GM18519 (cell line): Measurements from ENCODE around the gene HHATL.

Source experiments
- ATAC-seq: cut with Tn5 transposase; IDR thresholded peaks from one replicate; pipeline ENCODE4 v1.9.1; 2021; ENCODE audit warnings: mild to moderate bottlenecking, moderate library complexity; ENCODE audit not compliant: unreplicated experiment, low FRiP score

The HHATL gene

DNA sequence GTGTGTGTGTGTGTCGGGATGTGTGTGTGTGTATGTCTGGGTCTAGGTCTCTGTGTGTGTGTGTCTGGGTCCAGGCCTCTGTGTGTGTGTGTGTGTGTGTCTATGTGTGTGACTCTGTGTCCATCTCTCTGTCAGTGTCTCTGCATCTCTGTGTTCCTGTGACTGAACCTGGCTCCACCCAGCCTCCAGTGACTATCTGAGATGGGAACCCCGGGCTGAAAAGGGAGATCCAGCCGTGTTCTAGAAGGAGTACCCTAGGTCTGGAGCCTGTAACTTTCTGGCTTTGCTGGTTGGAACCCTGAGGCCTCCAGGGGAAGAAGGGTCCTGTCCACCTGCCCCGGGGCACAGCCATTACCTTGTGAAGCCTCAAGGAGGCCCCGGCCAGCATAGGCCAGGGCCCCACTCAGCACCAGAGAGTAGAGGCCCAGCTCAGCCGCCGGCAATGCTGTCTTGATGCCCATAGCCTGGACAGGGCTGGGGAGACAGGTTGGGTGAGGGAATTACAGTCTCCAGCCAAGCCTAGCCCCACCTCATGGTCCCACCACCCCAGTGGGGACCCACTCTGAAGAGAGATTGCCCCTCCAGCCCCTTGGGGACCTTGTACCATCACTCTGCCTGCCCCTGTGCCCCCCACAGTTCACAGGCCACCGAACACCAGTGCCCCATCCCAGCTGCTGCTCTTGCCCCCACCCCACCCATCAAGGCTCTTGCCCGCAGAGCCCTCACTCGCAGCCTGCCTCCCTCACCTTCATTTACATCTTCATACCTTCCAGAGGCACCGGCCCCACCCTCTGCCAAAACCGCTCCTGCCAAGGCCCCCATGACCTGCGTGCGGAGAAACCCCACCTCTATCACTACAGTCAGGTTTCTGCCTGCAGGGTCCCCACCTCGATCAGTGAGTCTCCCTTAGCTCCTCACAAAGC lies 2.0 kb downstream of the HHATL start:
- ATAC-seq = no peak

DNA sequence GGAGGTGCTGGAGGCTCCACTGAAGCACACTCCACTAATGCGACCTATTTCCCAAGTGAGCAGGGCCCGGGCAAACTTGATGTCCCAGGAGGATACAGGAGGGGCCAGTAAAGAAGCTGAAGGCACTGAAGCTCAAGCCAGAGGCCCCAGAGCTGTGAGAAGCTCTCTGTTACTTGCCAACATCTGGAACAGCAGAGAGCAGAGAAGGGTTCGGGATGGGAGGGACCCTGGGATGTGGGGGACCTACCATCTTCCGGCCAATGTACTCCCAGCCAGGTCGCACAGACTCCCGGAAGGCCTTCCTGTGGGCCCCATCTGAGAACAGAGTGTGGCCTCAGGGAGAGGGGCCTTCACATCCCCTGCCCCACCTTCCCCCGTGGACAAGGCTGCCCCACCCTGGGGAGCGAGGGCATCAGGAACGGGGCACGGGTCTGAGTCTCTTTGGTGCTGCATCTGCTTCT lies 3.1 kb downstream of the HHATL start:
- ATAC-seq = no peak

DNA sequence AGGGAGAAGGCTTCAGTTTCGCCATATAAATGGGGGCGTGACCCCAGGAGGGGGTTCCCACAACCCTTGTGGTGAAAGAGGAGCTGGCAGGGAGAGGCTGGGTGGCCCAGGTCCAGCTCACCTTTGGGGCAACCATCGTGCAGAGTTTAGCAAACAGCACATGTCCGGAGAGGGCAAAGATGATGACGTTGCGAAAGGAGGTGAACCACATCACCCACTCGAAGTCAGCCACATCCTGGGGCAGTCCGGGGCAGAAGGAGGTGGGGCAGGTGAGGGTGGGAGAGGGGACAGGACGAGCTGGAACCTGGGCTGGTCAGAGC lies 3.7 kb downstream of the HHATL start:
- ATAC-seq = no peak

DNA sequence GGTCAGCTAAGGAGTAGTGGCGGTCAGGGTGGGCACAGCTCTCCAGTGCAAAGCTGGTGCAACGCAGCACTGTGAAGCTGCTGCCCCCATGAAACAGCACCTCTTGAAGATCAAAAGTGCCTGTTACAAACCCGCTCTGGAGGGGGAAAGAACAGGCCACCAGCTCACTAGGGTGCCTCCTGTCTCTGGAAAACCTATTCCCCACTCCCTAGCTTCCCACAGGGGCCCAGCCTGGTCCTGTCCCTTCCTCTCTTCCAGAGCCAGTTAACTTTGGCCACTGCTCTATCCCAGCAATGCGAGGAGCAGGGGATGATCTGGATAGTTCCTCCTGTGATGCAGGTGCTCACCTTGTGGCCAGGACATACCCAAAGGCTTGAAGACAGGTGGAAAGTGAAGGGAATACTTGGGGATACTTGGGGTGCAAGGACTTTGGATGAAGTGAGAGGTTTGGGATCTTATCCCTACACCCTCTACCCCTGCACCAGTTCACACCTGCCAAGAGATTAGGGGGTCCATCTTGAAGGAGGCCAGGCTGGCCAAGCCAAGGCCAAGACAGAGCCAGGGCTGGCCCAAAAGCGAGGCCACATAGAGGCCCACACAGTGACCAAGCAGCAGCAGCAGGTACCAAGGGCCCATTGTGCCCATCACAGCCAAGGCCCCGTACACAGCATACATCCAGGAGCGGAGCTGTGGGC lies 4.2 kb downstream of the HHATL start:
- ATAC-seq = no peak

DNA sequence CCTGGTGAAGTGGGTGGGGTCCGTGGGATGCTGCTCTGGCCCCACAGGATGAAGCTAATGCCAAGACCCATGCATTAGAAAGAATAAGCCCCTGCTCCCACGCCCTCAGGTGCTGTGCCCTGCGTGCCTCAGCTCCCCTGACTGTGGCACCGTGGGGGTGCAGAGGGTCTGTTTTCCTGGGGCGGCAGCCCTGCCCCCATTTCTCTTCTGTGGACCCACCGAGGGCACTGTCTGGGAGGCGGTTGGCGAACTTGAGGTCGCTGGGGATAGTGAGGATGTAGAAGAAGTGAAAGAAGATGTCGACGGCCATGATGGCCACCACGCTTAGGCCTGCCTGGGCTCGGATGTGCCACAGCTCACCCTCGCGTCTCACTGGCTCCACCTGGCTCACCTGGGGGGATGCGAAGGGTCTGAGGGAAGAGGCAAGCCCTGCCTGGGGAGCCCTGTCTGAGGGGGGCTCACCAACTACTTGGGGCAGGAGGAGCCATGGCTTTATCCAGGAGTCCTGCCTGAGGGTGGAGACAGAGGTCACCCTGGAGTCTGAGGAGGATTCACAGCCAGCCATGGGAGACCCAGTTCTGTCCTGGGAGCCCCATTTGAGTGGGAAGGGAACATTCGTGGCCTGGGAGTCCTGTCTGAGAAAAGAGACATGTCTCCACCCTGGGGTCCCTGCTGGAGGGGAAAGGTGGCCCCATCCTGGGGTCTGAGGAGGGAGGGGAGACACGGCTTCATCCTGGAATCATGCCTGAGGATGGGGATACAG lies 5.1 kb downstream of the HHATL start:
- ATAC-seq = no peak

DNA sequence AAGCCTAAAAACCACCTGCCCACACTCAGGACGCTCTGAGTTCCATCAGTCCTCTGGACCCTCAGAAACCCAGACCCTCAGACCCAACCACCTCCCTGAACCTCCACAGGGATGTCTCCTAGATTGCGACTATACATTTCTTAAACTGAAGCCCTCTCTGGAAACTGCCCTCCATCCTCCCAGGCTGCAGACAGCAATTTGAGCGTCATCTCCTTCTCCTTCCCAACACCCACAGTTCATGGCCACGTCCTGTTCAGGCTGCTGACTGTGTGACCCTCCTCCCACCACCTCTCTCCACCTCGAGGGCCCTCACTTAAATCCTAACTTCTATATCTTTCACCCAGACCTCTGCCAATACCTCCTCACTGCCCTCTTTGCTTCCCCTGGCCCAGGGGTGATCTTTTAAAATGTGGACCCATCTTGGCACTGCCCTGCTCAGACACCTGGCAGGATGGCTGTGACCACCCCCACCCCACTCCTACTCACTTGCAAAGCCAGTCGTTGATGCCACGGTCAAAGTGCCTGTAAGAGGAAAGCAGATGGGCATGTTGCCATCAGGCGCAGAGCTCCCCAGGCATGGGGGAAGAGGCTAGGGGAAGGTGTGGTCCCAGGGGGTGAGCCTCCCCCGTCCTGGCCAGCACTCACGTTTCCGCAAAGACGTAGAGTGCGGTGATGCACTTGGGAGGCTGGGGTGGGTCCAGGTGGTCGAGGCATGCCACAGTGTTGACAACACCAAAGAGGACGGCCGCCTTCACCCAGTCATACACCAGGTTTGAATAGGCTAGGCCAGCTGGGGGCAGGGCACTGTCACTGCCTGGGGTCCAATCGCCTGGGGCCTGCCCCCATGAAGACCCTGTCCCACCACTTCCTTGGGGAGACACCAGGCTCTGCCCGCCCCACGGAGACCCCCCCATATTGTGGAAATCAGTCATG lies 6.0 kb downstream of the HHATL start:
- ATAC-seq = no peak

DNA sequence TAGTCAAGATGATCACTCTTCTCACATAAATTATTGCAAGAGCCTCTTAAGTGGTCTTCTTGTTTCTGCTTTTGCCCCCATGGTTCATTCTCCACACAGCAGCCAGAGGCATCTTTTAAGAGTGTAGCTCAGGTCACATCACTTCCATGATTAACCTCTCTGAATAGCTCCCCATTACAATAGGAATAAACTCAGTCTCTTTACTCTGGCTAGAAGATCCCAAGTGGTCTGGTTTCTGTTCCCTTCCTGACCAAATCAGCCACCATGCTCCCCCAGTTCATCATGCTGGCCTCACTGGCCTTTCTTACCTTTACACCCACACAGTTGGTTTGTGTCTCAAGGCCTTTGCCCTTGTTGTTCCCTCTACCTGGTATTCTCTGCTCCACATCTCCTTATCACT lies 8.2 kb downstream of the HHATL start:
- ATAC-seq = no peak

DNA sequence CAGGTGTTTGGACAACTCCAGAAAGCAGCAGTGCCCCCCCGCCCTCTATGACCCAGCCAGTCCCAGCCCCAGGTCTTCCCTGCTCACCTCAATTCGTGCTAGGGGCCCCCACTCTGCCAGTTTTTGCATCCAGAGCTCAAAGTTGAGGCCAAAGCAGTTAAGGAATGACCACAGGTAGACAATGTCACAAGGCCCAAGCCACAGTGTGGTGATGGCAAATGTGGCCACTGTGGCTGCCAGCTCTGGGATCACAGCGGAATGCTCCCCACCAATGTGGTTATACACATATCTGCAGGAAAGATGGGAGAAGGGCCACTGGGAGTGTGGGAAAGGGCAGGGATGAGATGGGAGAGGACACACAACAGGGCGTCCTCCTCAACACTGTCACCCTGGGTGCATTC lies 9.1 kb downstream of the HHATL start:
- no peak for ATAC-seq

DNA sequence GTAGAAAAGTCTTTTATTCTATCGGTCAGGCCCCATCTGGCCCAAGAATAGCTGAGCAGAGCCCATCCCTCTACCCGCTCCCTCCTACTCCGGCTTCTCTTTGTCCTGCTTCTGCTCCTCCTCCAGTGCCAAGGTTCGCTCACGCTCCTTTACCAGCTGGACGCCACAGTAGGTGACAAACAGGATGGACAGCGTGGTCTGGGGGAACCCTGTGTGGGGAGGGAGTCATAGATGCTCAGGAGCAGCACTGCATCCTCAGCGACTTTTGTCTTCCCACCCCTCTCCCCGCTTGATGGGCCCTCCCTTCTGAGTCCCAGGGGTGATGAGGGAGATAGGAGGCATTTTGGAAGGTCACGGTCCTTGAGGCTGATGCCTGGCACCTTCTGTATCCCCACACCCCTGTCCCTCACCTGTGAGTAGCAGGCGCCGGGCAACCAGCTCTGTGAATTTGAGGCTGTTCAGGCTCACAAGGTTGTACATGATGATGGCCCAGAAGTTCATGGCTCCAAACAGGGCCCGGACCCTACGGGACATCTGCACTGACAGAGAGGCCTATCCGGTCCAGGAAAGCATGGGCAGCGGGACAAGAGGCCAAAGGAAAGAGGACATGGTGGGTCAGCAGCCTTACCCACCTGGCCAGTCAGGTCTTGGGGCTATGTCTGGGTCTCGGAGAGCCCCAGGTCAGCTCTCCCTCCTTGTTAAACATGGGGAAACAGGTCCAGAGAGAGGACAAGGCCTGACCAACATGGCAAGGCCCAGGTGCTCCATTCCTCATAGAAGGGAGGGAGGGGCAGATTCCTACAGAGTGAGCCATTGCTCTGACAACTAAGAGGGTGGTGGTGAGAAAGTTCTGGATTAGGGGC lies 9.7 kb downstream of the HHATL start:
- no peak for ATAC-seq

DNA sequence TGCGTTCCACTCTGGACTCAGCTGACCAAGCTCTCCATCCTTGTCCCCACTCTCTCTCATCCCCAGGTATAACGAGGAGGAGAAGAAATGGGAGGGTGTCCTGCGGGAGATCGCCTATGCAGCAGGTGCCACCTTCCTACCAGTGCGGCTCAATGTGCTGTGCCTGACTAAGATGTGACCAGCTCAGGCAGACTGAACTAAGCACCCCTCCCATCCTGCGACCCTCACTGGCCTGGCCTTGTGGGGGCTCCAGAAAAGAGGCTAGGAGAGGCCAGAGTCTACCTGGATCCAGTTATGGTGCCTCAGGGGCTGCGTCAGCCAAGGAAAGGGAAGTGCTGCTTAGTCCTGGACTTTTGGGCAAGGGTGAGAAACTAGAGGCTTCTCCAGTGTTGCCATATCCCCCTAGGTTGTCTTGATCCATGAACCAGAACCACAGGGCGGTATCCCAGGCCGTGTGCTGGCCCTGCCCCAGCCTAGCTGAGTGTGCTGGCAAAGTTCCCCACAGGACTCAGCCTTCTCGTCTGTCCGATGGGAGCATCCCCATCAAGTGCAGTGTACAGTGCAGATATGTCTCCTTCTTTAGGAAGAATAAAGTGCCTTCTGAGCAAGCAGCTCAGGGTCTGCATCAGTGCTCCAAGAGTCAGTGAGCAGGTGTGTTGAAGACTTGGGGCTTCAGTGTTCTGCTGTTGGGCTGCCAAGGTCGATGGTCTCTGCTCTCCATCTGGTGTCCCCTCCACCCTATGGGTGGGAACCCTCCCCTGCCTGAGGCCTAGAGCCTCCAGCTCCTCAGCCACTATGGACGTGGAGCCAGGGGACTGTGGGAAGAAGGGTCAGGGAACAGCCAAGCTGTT lies 10.6 kb downstream of the HHATL start:
- ATAC-seq = no peak

DNA sequence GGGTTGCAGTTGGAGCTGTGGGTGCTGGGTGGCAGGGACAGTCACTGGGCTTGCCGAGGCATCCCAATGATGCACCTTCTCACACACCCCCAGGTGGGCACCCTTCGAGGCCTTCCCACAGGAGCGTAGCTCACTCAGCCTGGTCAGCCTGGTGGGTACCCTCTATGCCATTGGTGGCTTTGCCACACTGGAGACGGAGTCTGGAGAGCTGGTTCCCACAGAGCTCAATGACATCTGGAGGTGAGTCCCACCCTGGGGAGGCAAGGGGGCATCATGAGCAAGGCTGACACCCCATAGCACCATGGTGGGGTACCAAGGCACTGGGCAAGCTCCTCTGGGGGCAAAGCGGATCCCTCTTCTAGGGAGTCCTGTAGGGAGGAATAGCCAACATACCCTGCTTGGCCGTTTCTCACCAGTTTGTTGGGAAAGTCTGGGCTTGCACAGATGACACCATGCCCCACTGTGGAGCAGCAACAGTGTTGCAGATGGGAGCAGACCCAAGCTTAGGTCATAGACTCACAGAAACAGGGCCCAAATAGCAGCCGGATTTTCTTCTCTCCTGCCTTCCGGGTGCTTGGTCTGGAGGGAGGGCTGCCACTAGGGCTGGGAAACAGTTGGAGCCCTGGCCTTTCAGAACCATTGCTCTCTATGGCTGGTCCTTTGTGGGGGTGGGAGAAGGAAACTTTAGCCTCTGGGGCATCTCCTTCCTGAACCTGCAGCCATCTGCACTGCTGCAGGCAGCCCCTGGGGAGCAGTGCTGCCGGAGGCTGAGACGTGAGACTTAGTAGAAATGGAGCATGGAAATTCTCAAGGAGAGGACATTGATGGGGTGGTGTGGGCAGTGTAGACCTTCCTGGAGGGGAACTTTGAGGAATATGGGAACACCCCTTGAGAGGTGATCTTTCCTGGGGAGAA lies 11.6 kb downstream of the HHATL start:
- ATAC-seq = no peak

DNA sequence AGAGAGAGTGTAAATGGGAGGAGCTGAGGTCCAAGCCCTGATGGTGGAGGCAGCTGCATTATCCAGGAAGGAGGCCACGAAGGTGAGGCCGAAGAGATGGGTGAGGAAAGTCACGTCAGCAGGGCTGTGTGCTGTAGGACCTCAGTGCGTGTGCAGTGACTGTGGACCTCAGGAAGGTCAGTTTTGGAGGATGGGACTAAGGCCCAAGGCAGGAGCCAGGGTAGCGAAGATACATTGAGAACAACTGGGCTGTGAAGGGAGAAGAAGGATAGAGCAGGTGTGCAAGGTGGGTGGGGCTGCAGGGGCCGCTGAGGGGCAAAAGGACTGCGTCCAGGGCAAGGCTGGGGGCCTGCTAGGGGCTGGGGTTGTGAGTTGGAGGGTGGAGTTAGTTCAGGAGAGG lies 12.4 kb downstream of the HHATL start:
- no peak for ATAC-seq

DNA sequence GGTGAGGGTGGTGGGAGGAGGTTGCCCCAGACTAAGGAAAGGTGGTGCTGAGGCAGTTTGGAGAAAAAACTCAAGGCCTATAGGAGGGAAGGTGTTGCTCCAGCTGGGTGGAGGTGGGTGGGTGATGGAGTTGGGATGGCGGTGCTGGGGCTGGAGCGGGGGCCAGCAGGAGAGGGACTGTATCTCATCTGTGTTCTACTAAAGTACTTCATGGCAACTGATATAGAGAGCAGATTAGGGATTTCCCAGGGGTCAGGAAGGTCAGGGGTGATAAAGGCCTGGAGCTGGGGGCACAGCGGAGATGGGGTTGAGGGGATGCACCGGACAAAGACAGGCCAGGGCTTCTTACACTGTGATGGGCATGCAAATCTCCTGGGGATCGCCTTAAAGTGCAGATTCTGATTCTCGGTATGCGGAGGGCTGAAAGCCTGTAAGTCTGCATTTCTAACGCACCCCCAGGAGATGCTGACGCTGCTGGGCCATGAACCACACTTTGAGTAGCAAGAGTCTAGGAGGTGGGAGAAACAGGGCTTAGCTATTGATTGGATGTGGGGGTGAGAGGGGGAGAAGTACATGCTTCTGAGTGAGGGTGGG lies 13.1 kb downstream of the HHATL start:
- ATAC-seq = no peak

DNA sequence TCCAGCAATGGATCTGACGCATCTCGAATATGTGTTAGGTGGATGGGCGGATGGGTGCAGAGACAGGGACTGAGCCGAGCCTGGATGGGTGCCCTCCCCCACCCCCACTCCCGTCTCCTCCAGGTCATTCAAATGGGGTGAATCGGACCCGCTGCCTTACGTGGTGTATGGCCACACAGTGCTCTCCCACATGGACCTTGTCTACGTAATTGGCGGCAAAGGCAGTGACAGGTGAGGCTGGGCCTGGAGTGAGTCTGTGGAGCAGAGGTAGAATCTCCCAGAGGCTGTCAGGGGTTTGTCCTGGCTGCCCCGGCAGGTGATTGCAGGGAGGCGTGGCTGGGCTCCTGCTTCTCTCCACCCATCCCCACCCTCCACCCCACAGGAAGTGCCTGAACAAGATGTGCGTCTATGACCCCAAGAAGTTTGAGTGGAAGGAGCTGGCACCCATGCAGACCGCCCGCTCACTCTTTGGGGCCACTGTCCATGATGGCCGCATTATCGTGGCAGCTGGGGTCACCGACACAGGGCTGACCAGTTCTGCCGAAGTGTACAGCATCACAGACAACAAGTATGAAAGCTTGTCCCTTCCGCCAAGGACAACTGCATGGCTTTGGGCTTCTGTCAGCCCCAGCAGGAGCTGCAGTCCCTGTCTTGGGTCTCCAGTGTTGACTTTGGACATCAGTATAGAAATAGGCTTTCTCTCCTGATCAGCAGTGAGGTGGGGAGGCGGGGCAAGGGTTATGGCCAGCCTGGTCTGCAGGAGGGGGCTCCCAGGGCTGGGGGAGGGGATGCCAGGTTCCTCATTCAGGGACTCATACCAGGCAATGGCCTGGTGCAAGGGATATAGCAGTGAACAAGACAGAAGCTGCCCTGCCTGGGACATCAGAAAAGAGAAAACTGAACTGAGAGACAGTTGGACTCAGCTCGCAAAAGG lies 13.8 kb downstream of the HHATL start:
- no peak for ATAC-seq

DNA sequence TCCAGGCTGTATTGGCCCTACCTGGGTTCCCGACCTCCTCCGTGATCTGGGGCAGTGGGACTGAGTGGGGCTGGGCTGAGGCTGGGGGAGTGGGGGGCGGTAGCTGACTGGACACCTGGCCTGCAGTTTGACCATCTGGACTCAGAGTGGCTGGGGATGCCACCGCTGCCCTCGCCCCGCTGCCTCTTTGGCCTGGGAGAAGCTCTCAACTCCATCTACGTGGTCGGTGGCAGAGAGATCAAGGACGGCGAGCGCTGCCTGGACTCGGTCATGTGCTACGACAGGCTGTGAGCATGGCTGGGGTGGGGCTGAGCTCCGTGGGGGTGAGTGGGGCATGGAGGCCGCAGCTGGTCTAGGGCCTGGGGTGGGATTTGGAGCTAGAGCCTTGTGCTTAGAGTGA lies 14.6 kb downstream of the HHATL start:
- no peak for ATAC-seq
